Activated naive CD4-positive, alpha-beta T cell treated with anti-CD3 and anti-CD28 coated beads, Interleukin-2, amount 50 U/mL, for 24 hours (primary cell): Measurements from ENCODE around the gene CMIP.

Experiments
- H3K27ac Mint-ChIP-seq: one replicate; pipeline ENCODE4 v1.8.0; 2021; ENCODE audit warnings: mild to moderate bottlenecking, mixed read lengths
- H3K27me3 Mint-ChIP-seq: one replicate; pipeline ENCODE4 v1.8.0; 2021; ENCODE audit warnings: mixed read lengths
- H3K36me3 Mint-ChIP-seq: one replicate; pipeline ENCODE4 v1.8.0; 2021; ENCODE audit warnings: mixed read lengths
- H3K4me1 Mint-ChIP-seq: one replicate; pipeline ENCODE4 v1.8.0; 2021; ENCODE audit warnings: mixed read lengths
- H3K4me3 Mint-ChIP-seq: one replicate; pipeline ENCODE4 v1.8.0; 2021; ENCODE audit warnings: mild to moderate bottlenecking, mixed read lengths
- H3K9me3 Mint-ChIP-seq: one replicate; pipeline ENCODE4 v1.8.0; 2021; ENCODE audit warnings: mixed read lengths

The CMIP gene

DNA sequence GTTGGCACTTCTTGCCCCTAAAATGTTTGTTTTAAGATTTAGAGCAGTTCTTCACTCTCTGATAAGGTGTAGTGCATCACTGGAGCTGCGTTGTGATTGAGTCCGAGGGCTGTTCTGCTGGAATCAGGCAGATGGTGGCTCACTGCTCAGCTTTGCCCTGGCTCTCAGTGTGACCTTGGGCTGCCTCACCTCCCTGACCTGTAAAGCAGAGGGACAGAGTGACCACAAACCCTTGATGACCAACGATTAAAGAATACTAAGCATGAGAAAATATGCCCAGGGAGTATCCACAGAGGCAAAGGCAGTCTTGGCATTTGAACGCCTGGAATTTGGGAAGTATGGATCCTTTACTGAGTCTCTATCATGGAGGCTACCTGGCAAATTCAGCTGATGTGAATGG, 18.1 kb downstream of the CMIP start:
- H3K27me3 Mint-ChIP-seq, result no peaks in the 10 kb centered on the region
- no peak overlapping the region for H3K4me3 Mint-ChIP-seq
- no peak overlapping the region for H3K27ac Mint-ChIP-seq
- H3K36me3 Mint-ChIP-seq, result peaks cover 8% of the 10 kb centered on the region
- no peaks in the 10 kb centered on the region for H3K9me3 Mint-ChIP-seq
- H3K4me1 Mint-ChIP-seq, result peaks cover 58% of the 10 kb centered on the region

DNA sequence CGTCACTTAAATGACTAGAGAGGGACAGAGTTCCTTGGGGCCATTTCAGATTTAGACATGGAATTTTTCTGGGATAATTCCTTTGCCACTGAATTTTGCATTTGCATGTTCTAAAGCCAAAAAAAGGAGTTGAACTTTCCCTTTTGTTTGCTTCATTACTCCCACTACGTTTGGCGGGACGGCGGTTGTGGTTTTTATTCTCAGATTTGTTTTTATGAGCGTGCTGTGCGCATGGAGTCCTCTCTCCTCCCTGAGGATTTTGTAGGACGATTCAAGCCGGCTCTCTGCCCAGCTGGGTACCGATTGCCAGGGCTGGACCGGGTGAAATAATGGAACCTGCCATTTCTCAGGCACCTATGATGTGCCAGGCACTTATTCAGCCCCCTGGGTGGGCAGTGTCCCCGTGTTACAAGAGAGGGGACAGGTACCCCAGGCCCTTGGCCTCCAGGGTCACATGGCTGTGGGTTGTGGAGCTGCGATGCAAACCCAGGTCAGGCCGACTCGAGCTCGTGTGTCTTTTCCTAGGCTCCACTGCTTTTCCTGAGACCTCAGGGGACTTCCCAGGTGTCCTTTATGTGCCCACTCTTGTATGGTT, 18.8 kb downstream of the CMIP start:
- Mint-ChIP-seq H3K27ac (no peak overlapping the region), H3K36me3 (peaks cover 8% of the 10 kb centered on the region), H3K9me3 (no peaks in the 10 kb centered on the region), H3K4me1 (peaks cover 61% of the 10 kb centered on the region), H3K27me3 (no peaks in the 10 kb centered on the region), H3K4me3 (no peak overlapping the region)

DNA sequence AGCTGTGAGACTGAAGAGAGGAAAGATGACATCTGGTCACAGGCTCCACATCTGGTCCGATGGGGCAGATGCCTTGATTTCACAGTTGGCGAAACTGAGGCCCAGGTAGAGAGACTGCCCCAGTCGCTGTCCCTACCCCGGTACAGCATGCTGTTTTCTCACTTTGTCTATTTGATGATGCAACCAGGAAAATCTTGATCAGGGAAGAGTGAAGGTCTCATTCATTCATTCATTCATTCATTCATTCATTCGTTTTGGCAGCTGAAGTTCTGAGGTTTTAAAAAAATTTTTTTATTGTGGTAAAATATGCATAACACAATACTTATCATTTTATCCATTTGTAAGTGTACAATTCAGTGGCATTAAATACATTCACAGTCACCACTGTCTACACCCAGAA, 19.7 kb downstream of the CMIP start:
- peaks cover 65% of the 10 kb centered on the region for H3K4me1 Mint-ChIP-seq
- no peak overlapping the region for H3K27ac Mint-ChIP-seq
- peaks cover 4% of the 10 kb centered on the region for H3K36me3 Mint-ChIP-seq
- H3K27me3 Mint-ChIP-seq, result no peaks in the 10 kb centered on the region
- no peaks in the 10 kb centered on the region for H3K9me3 Mint-ChIP-seq
- no peak overlapping the region for H3K4me3 Mint-ChIP-seq

DNA sequence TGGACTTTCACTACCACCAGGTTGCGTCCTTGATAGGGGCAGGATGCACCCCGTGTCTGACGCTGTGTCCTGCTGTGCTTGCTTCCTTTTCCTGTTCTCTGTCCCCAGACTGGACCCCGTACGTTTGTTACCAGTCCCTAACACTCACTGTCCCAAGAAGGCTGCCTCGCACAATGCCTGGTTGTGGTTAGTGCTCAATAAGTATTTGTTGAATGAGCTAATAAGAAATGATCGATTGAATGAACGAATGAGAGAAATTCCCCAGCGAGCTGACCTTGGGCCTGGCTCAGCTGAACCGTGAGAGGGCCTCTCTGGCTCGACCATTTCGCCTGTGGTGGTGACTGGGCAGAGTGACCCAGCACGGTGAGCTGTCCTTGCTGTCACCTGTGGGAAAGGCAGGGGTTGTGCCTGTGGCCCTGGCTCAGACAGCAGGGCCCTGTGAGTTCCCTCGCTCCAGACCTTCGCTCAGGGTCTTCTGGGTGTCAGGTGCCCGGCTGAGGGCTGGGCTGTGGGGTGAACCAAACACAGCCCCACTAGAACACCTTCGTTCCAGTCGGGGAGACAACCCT, 20.9 kb downstream of the CMIP start:
- Mint-ChIP-seq H3K27ac (no peak overlapping the region), H3K4me1 (peaks cover 74% of the 10 kb centered on the region), H3K27me3 (no peaks in the 10 kb centered on the region), H3K9me3 (no peaks in the 10 kb centered on the region), H3K36me3 (peaks cover 4% of the 10 kb centered on the region), H3K4me3 (no peak overlapping the region)

DNA sequence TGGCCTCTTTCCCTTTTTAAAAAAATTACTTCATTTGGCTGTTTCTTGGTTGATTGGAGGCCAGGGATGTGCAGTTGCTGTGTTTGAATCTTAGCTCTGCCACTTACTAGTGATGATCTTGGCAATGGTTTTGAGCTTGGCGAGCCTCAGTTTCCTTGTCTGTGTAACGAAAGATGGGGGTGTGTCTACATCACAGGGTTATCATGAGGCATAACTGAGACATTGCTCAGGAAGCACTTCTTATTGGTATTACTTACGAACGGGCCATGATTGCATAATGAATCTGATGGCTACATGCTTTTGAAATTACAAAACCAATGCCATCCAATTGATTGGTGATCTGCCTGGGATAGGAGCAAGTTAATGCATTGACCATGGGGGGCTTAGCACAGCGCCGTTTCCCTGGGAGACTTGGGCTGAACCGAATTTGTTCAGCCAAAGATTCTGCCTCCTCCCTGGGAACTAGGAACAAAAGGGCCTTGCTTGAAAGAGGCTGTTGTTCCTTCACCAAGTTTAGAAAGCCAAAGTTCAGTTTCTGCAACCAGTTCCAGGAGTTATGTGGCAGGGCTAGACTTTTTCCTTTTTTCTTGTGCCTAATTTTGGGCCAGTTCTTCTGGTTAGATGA, 21.9 kb downstream of the CMIP start:
- Mint-ChIP-seq H3K9me3 (no peaks in the 10 kb centered on the region), H3K27me3 (no peaks in the 10 kb centered on the region), H3K4me3 (no peak overlapping the region), H3K27ac (peak overlapping the region; percentile 79), H3K36me3 (no peaks in the 10 kb centered on the region), H3K4me1 (peaks cover 73% of the 10 kb centered on the region)

DNA sequence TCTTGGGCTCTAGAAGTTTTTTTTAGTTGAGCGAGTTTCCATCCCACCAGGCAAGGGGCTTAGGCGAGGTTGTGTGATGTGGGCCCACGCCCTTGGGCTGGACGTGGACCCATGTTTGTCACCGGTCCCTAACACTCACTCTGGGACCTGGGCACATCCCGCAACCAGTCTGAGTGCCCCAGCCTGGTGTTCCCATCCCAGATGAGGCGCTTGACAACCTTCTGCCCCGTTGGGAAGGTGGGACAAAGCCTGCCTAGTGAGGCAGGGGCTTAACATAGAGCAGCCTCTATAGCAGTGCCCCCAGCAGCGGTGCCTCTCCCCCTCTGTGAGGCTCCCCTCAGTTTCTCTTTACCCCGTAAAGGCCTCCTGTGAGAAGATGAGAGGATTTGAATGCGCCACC, 22.5 kb downstream of the CMIP start:
- H3K27me3 Mint-ChIP-seq, result no peaks in the 10 kb centered on the region
- no peaks in the 10 kb centered on the region for H3K9me3 Mint-ChIP-seq
- no peaks in the 10 kb centered on the region for H3K36me3 Mint-ChIP-seq
- H3K4me3 Mint-ChIP-seq, result no peak overlapping the region
- H3K27ac Mint-ChIP-seq, result no peak overlapping the region
- peaks cover 73% of the 10 kb centered on the region for H3K4me1 Mint-ChIP-seq

DNA sequence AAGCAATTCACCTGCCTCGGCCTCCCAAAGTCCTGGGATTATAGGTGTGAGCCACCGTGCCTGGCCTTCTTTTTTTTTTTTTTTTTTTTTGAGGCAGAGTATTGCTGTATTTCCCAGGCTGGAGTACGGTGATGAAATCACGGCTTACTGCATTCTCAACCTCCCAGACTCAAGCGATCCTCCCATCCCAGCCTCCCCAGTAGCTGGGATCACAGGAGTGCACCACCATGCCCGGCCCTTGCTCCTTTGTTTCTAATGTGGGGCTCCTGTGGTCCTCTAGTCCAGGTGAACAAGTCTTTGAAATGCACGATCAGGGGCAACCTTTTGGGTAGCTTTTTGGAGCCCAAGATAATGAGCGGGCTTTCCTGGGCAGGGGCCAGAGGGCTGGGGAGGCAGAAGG, 23.2 kb downstream of the CMIP start:
- Mint-ChIP-seq H3K4me3 (no peak overlapping the region), H3K27me3 (no peaks in the 10 kb centered on the region), H3K36me3 (no peaks in the 10 kb centered on the region), H3K9me3 (no peaks in the 10 kb centered on the region), H3K27ac (no peak overlapping the region), H3K4me1 (peaks cover 73% of the 10 kb centered on the region)

DNA sequence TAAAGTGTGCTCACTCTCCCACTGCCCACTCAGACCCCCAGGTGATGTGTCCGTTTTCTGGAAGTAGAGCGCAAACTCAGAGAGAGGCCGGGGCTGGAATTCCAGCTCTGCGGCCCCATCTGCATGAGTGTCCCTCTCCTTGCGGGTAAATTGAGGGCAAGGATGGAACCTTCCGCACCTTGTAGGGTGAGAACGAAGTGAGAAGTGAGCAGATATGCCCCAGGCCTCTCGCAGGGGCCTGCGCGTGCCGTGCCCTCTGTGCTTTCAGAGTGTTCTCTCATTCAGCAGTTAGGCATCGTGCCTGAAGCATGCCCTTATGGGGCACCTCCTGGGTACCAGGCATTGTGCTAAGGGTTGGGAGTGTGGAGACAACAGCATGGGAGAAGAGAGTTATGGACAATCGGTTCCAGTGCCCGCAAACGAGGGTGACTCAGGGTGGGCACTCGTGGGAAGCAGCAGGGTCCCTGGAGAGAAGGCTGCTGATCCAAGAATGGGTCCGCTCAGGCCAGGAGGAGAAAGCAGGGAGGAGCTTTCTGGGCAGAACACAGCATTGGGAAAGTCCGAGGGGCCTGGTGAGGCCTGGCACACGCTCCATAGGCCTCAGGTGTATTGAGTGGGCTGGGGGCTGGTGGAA, 23.8 kb downstream of the CMIP start:
- no peaks in the 10 kb centered on the region for H3K36me3 Mint-ChIP-seq
- no peak overlapping the region for H3K4me3 Mint-ChIP-seq
- H3K27me3 Mint-ChIP-seq, result no peaks in the 10 kb centered on the region
- peaks cover 78% of the 10 kb centered on the region for H3K4me1 Mint-ChIP-seq
- H3K9me3 Mint-ChIP-seq, result no peaks in the 10 kb centered on the region
- peak overlapping the region; percentile 49 for H3K27ac Mint-ChIP-seq

DNA sequence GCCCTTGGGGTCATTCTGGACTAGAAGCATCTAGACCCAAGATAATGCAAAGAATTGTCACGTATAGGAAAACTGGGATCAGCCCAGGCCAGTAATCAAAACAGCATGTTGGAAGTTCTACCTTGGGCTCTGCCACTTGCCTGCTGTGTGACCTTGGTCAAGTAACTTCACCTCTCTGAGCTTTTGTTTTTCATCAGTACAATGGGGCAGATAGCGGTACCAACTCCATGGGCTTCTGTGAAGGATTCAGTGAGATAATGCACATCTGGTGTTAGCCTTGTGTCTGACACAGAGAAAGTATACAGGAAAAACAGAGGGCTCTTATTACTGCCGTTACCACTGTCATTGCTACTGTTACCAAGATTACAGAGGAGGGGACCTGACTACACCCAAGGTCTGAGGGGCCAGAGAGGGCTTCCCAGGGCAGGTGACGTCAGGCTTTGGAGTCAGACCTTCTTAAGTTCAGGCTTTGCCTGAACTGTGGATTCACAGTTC, 24.6 kb downstream of the CMIP start:
- Mint-ChIP-seq H3K27ac (peak overlapping the region; percentile 79), H3K27me3 (no peaks in the 10 kb centered on the region), H3K9me3 (no peaks in the 10 kb centered on the region), H3K4me1 (peaks cover 81% of the 10 kb centered on the region), H3K36me3 (no peaks in the 10 kb centered on the region), H3K4me3 (peak overlapping the region; percentile 20)

DNA sequence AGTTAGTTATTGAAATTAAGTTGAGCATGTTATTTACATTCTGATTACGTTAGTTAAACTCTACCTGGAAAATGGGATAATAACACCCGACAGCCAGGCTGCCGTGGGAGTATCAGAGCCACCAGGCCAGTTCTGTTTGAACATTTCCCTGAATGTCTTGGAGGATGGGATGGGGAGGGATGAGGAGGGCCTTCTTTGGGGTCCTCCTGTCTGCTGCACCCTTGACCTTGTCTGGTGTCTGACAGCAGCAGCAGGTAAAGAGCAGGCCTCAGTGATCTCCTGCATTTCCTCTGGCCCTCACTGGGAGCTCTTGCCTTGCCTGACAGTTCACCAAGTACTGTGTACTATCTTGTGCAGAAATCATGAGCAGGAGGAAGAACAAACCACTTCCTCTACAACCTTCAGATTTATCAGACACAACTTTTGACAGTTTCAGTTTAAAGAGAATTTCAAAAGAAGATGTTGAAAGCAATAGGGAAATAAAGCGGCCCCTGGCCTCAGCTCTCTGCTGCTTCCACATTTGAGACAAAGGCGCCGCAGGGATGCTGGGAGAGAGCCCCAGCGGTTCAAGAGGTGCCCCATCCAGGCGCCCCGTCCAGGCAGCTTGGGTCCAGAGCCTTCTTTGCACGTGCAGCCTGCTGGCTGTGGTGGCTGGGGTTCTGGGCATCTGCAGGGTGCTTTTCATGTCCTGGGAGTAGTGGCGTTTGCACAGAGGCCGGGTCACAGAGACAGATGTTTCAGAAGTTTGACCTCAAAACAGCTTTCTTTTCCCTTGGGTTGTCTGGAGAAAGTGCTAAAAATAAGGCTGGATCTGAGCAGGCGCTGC, 25.3 kb downstream of the CMIP start:
- Mint-ChIP-seq H3K9me3 (no peaks in the 10 kb centered on the region), H3K4me3 (peak overlapping the region; percentile 20), H3K36me3 (no peaks in the 10 kb centered on the region), H3K27ac (peak overlapping the region; percentile 79), H3K4me1 (peaks cover 77% of the 10 kb centered on the region), H3K27me3 (no peaks in the 10 kb centered on the region)

DNA sequence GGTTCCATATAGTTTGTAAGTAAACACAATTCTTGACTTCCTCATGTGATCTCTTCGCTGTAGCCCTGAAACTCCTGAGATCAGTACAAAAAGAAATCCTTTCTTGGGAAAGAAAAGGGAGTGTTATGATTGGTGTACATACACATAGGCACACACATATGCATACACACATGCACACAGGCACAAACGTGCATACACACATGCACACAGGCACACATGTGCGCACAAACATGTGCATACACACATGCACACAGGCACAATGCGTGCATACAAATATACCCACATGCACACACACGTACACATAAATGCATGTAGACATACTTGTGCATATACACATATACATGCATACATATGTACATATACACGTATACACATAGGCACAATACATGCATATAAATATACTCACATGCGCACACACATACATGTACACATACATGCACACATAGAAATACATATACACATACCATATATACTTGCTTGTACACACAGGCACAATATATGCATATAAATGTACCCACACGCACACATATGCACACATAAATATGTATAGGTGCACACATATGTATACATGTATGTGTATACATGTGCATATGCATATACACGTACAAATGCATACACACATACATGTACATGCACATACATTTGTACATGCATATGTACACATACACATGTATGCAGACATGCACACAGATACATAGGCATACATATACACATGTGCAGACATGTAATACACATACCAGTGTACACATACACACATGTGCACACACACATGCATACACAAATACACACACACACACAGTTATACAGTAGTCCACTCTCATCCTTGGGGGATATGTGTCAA, 26.4 kb downstream of the CMIP start:
- peak overlapping the region; percentile 69 for H3K27ac Mint-ChIP-seq
- no peaks in the 10 kb centered on the region for H3K9me3 Mint-ChIP-seq
- H3K4me1 Mint-ChIP-seq, result peaks cover 81% of the 10 kb centered on the region
- H3K36me3 Mint-ChIP-seq, result peaks cover 1% of the 10 kb centered on the region
- no peaks in the 10 kb centered on the region for H3K27me3 Mint-ChIP-seq
- H3K4me3 Mint-ChIP-seq, result peak overlapping the region; percentile 20

DNA sequence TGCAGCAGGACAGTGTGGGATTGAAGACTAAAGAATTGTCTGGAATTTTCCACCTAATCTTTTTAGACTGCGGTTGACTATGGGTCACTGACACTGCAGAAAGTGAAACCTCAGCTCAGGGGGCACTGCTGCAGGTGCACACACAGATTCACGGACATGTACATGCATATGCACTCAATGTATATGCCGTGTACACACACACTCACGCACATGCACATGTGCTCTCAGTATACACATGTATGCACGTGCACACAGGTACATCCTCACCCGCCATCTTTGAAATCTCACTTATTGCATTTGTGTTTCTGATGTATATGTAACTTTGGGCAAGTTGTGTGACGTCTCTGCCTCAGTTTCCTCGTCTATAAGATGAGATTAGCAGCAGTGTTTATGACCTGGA, 27.3 kb downstream of the CMIP start:
- Mint-ChIP-seq H3K4me3 (no peak overlapping the region), H3K27ac (no peak overlapping the region), H3K9me3 (no peaks in the 10 kb centered on the region), H3K27me3 (no peaks in the 10 kb centered on the region), H3K36me3 (peaks cover 4% of the 10 kb centered on the region), H3K4me1 (peaks cover 83% of the 10 kb centered on the region)

DNA sequence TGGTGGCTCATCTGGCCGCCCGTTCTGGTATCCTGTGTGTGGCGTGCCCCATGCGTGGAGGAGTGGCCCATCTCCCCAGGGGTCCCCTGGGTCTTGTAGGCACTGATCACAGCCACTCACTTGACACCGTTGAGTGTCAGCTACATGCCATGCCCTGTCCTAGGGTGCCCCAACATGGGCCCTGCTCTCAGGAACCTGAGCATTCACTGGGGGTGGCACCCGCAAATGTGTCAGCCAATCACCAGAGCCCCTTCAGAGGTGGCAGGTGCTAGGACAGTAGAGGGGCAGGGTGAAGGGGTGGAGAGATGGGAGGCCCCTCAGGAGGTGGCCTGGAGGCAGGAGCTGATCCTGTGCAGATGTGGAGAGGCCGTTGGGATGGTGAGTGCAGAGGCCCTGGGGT, 27.8 kb downstream of the CMIP start:
- Mint-ChIP-seq H3K4me1 (peaks cover 87% of the 10 kb centered on the region), H3K36me3 (peaks cover 4% of the 10 kb centered on the region), H3K27ac (no peak overlapping the region), H3K9me3 (no peaks in the 10 kb centered on the region), H3K27me3 (no peaks in the 10 kb centered on the region), H3K4me3 (no peak overlapping the region)

DNA sequence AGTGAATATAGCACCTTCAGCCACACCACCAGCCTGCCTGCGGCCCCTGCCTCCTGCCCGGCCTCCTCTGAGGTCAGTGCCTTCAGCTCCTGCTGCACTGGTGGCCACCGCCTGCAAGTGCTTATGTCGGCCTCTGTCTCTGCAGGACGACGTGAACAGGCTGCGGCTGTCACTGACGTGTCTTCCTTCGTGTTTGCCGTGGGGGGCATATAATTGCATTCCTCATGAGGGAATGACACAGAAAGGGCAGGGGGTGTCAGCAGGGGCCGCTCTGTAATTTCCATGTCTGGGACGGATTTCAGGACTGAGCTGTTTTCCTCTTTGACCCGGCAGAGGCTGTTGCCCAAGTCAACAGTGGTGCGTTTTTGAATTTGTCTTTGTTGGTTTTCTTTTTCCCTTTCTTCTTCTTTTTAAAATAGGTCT, 28.5 kb downstream of the CMIP start:
- peaks cover 4% of the 10 kb centered on the region for H3K36me3 Mint-ChIP-seq
- H3K27me3 Mint-ChIP-seq, result no peaks in the 10 kb centered on the region
- H3K9me3 Mint-ChIP-seq, result no peaks in the 10 kb centered on the region
- H3K4me1 Mint-ChIP-seq, result peaks cover 91% of the 10 kb centered on the region
- no peak overlapping the region for H3K4me3 Mint-ChIP-seq
- no peak overlapping the region for H3K27ac Mint-ChIP-seq

DNA sequence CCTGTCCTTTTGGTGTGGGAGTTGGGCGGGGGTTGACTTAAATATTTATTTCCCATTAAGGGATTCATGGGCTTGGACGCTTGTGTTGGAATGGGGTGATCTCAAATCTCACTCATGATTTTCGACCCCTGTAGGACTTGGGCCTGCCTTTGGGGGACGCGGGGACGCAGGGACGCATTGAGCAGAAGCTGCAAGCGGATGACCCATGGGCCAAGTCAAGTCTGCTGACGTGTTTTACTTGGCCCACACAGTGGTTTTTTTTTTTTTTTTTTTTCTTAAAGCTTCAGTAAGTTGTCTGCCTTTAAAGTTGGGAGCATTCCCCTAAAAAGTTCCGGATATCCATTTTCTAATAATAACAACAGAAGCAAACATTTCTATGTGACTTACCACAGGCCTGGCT, 28.9 kb downstream of the CMIP start:
- Mint-ChIP-seq H3K4me3 (peak overlapping the region; percentile 23), H3K9me3 (no peaks in the 10 kb centered on the region), H3K27ac (no peak overlapping the region), H3K27me3 (no peaks in the 10 kb centered on the region), H3K4me1 (peaks cover 89% of the 10 kb centered on the region), H3K36me3 (peaks cover 4% of the 10 kb centered on the region)
